Measurements from ENCODE around the gene GLS. TPM values are rescaled to one million over a fixed set of nuclear protein-coding genes. Genes with fewer than 3 reads are reported as not detected.

The GLS gene
- total and polyA plus RNA-seq, 11 donors = 19.1 to 94.5 (median 47.6) TPM

DNA sequence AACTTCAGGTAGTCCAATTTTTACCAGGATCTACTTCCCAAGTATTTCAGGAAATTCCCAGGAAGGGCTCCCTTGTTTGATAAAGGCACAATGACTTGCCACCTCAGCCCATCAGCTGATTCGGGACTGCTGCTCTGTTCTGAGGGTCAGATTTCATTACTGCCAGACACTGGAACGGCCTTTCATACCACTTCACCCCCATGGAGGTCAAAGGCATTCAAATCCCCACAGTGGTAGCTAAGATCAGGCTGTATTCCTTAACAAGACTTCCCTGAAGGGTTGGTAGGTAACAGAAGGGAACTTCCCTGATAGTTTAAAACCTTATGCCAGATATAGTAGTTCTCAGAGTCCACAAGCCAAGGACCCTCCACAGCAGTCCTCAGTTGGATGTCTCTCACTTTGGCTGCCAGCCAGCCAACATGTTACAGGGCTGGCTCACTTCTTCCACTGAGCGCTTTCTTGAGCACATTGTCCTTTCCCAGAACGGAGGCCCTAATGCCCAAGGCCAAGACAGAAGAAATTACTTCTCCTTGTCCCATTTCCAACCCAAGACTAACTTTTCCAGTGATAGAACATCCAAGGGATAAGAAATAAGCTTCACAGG lies 40.0 kb upstream of the GLS start:
- Histone ChIP-seq H3K4me1 (peaks cover 0 to 10% (median 0%) of the 10 kb centered on the region in 12 donors), H3K27ac (no peak overlapping the region), H3K27me3 (no peaks in the 10 kb centered on the region), H3K4me3 (no peak overlapping the region), H3K9me3 (no peaks in the 10 kb centered on the region), H3K36me3 (no peaks in the 10 kb centered on the region)
- ATAC-seq = no peak
- DNase-seq = no peak
- intact Hi-C loops (cut with DNase I) = no loop called here
- TF ChIP-seq, protein P1, sequence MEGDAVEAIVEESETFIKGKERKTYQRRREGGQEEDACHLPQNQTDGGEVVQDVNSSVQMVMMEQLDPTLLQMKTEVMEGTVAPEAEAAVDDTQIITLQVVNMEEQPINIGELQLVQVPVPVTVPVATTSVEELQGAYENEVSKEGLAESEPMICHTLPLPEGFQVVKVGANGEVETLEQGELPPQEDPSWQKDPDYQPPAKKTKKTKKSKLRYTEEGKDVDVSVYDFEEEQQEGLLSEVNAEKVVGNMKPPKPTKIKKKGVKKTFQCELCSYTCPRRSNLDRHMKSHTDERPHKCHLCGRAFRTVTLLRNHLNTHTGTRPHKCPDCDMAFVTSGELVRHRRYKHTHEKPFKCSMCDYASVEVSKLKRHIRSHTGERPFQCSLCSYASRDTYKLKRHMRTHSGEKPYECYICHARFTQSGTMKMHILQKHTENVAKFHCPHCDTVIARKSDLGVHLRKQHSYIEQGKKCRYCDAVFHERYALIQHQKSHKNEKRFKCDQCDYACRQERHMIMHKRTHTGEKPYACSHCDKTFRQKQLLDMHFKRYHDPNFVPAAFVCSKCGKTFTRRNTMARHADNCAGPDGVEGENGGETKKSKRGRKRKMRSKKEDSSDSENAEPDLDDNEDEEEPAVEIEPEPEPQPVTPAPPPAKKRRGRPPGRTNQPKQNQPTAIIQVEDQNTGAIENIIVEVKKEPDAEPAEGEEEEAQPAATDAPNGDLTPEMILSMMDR (IDR thresholded peaks at IDR 0.05) = no peak
- no peak for TF ChIP-seq POLR2A (IDR thresholded peaks at IDR 0.05)
- 67 to 70% (median 67%) methylated on average over 4 of the region's 4 CpGs for WGBS, 4 donors

DNA sequence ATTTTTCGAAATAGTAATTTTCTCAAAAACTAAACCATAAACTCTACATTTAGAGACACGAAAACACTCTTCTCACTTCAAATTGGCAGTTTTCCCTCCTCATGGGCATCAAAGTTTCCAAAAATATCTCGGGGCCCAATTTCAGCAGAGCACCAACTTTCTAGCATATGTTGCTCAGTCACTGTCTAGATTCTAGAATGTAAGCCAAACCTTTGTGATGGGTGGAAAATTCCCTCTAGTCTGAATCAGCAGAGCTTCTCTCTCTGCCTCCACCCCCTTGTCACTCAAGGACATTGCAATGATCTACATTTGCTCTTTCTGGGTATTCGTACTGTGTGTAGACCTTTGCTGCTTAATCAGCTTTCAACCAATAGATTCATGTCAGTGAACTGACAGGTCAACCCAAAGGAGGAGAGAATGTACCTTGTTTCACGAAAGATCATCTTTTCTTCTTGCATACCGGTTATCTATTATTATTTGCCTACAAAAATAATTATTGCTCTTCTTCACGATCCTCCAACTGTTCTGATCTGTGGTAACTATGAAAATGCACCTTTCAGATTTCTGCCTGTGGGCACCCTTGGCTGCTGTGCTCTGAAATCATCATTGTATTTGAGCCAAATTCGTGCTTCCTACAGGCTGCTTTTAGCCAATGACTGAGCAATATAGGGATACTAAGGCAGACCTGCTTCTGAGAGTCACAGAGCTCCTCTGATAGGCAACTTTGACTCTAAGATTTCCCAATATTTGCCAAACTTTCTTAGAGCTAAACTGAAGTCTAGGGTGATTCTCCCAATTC lies 38.7 kb upstream of the GLS start:
- intact Hi-C loops (cut with DNase I) = no loop called here
- H3K9me3 ChIP-seq = no peaks in the 10 kb centered on the region
- no peaks in the 10 kb centered on the region for H3K36me3 ChIP-seq
- H3K27ac ChIP-seq = no peak overlapping the region
- H3K27me3 ChIP-seq = no peaks in the 10 kb centered on the region
- no peak overlapping the region for H3K4me3 ChIP-seq
- TF ChIP-seq, protein P1 (IDR thresholded peaks at IDR 0.05) = no peak
- no peak for TF ChIP-seq POLR2A (IDR thresholded peaks at IDR 0.05)
- WGBS, 4 donors = 87 to 88% (median 88%) methylated on average over 8 of the region's 8 CpGs
- no peak for ATAC-seq
- no peak for DNase-seq
- peaks cover 0 to 10% (median 0%) of the 10 kb centered on the region in 12 donors for H3K4me1 ChIP-seq

- no peak overlapping the region for H3K27ac ChIP-seq
- H3K9me3 ChIP-seq = no peaks in the 10 kb centered on the region
- DNase-seq (no peak), ATAC-seq (no peak)
- no peaks in the 10 kb centered on the region for H3K27me3 ChIP-seq
- intact Hi-C loops (cut with DNase I) = no loop called here
- no peak overlapping the region for H3K4me3 ChIP-seq
- TF ChIP-seq, protein P1 (IDR thresholded peaks at IDR 0.05) = no peak
- TF ChIP-seq POLR2A (IDR thresholded peaks at IDR 0.05) = no peak
- WGBS, 4 donors = 76 to 90% (median 87%) methylated on average over 1 of the region's 1 CpG
- H3K4me1 ChIP-seq = peaks cover 0 to 12% (median 2%) of the 10 kb centered on the region in 12 donors
- no peaks in the 10 kb centered on the region for H3K36me3 ChIP-seq
These were observed 38.0 kb upstream of the GLS start for GRCh38 chr2:190842606-190843104.

All from heart left ventricle (tissue), 16 donors.